ENCODE data around the gene APIP. TPM values are rescaled to one million over a fixed set of nuclear protein-coding genes. Genes with fewer than 3 reads are reported as not detected.

Gene APIP
- total and polyA plus RNA-seq, 10 of the 15 experiments (the other 5 are each of a cell fraction or from before 2014, with no cell fraction given) = 26.8 to 87.1 (median 52.8) TPM

DNA sequence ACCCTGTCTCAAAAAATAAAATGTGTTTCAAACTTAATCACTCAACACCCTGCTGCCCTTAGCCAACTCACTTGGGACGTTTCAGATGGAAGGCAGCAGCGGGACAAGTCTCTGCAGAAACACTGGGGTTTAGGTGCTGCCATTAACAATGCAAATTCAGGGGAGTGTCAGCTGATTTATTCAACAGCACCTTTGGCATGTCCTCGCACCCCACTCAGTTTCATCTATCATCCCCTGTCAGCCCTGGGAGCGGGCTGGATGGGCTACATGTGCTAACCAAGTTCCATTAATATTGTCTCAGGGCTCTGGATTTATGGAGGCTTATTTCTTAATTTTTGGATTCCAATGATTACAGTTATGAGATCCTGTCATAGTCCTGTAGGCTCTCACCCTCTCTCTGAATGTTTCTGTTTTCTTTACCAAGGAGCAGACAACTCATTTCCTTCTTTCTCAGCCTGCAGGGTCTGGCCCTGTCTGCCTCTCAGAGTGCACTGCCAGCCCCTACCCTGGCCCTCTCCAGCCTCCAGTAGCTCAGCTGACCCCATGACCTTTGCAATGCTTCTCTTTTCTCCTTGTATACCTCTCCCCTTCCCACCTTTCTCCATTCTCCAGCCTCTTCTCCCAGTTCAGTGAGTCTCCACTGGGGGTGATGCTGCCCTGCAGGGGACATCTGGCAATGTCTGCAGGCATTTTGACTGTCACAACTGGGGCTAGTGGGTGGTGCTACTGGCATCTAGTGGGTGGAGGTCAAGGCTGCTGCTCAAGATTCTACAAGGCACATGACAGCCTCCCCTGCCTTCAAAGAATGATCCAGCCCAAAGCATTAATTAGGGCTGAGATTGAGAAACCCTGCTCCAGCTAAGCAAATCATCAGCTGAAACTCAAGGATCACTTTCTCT lies 79.0 kb downstream of the APIP start:
- RAD21 ChIA-PET (ENCODE audit: unreplicated experiment) = no interaction called here
- H3K4me1 ChIP-seq (ENCODE audit: control insufficient read depth, insufficient read depth, low read length) = no peaks in the 10 kb centered on the region
- H3K79me2 ChIP-seq (ENCODE audit: control insufficient read depth, insufficient read depth, low read length) = no peaks in the 10 kb centered on the region
- POLR2A ChIA-PET = no interaction called here
- no TSS peak for BruUV-seq (replicated peaks)
- DNase-seq (ENCODE audit: low read depth, low spot score) (no peak), ATAC-seq (no peak), FAIRE-seq (no peak)
- no peak overlapping the region for H2AFZ ChIP-seq (ENCODE audit: control insufficient read depth, low read depth, low read length)
- intact Hi-C loops (cut with micrococcal nuclease; ENCODE audit: unreplicated experiment) = no loop called here
- peaks cover 0 to 1% of the 10 kb centered on the region in 2 experiments; a peak in 2 of 4 replicates for H3K27me3 ChIP-seq (replicated peaks in 1 of 2; ENCODE audit: control insufficient read depth in 2 of 2, insufficient read depth in 2 of 2, low read length in 1 of 2)
- SMC1A ChIA-PET (ENCODE audit: uncharacterized antibody, unreplicated experiment) = no interaction called here
- H3K9ac ChIP-seq (ENCODE audit: control insufficient read depth, insufficient read depth, low read length) = no peak overlapping the region
- no peak overlapping the region for H3K4me2 ChIP-seq (ENCODE audit: control insufficient read depth, insufficient read depth)
- CTCF ChIA-PET = no interaction called here
- no peaks in the 10 kb centered on the region for H4K20me1 ChIP-seq (ENCODE audit: control insufficient read depth, insufficient read depth)
- 10% methylated on average over 4 of the region's 4 CpGs for WGBS (ENCODE audit: insufficient coverage, insufficient replicate concordance, low lambda C conversion rate, missing lambda C conversion rate)
- no peak overlapping the region for H3K27ac ChIP-seq (ENCODE audit: control insufficient read depth, insufficient read depth)
- in situ Hi-C loops (cut with MboI) = no loop called here
- H3K36me3 ChIP-seq (ENCODE audit: control insufficient read depth in 2 of 2, insufficient read depth in 2 of 2, low read length in 1 of 2) = no peaks in the 10 kb centered on the region
- H3K9me3 ChIP-seq (replicated peaks; ENCODE audit: control insufficient read depth, insufficient read depth, low read length) = no peaks in the 10 kb centered on the region; the same call in 2 of the 3 replicates
- no peak overlapping the region for H3K4me3 ChIP-seq
- no peak for TF ChIP-seq SMARCA5 (IDR thresholded peaks at IDR 0.05)
- TF ChIP-seq PKNOX1 (IDR thresholded peaks at IDR 0.05) = no peak
- no peak for TF ChIP-seq ZNF24 (IDR thresholded peaks at IDR 0.05)
- TF ChIP-seq, protein P1, sequence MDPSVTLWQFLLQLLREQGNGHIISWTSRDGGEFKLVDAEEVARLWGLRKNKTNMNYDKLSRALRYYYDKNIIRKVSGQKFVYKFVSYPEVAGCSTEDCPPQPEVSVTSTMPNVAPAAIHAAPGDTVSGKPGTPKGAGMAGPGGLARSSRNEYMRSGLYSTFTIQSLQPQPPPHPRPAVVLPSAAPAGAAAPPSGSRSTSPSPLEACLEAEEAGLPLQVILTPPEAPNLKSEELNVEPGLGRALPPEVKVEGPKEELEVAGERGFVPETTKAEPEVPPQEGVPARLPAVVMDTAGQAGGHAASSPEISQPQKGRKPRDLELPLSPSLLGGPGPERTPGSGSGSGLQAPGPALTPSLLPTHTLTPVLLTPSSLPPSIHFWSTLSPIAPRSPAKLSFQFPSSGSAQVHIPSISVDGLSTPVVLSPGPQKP (IDR thresholded peaks at IDR 0.05; ENCODE audit: low read depth, low read length) = no peak
- no peak for TF ChIP-seq TCF3 (IDR thresholded peaks at IDR 0.05; ENCODE audit: borderline replicate concordance, insufficient read depth, low read depth, low read length)
- TF ChIP-seq ZBTB4 (CRISPR knock-in tag; IDR thresholded peaks at IDR 0.05) = no peak
- TF ChIP-seq SMC3 (IDR thresholded peaks at IDR 0.05; ENCODE audit: borderline replicate concordance, low read length) = no peak
- no peak for TF ChIP-seq ZZZ3 (IDR thresholded peaks at IDR 0.05; ENCODE audit: control insufficient read depth, insufficient read length, low read depth)
- no peak for TF ChIP-seq FOXK2 (IDR thresholded peaks at IDR 0.05)
- TF ChIP-seq ATF7 (IDR thresholded peaks at IDR 0.05; ENCODE audit: low read depth) = no peak
- TF ChIP-seq WRNIP1 (IDR thresholded peaks at IDR 0.05; ENCODE audit: borderline replicate concordance, low read depth, low read length) = no peak
- TF ChIP-seq JUND (IDR thresholded peaks at IDR 0.05; ENCODE audit: low read depth, low read length) = no peak
- no peak for TF ChIP-seq NFXL1 (IDR thresholded peaks at IDR 0.05; ENCODE audit: borderline replicate concordance)
- no peak for TF ChIP-seq RUNX3 (IDR thresholded peaks at IDR 0.05; ENCODE audit: low read length)
